OCI-LY7 (cell line): ENCODE measurements around the gene PCDHGA4. TPM values are rescaled to one million over a fixed set of nuclear protein-coding genes. Genes with fewer than 3 reads are reported as not detected.

ENCODE experiments used
- BruUV-seq: library from RNA; stranded (reverse); fragments of 400-500 nt; replicated peaks from 2 replicates; lab custom pipeline; 2021; lab: Mats Ljungman, UMichigan
- CTCF ChIA-PET: fragments of 300-600 bp; sonication (Branson Sonifier 250); formaldehyde crosslinking; loops from one replicate; lab custom pipeline; 2022; ENCODE audit warnings: antibody characterized with exemption; ENCODE audit not compliant: unreplicated experiment; lab: Charles Lee
- POLR2A ChIA-PET: fragments of 300-600 bp; sonication (Branson Sonifier 250); formaldehyde crosslinking; loops from one replicate; lab custom pipeline; 2022; ENCODE audit warnings: antibody characterized with exemption; lab: Charles Lee
- DNase-seq: peaks from one replicate; pipeline ENCODE4 v3.0.0-alpha.2; 2015; ENCODE audit warnings: low spot score
- H2AFZ ChIP-seq: fragments of 200-600 bp; sonication (generic), shearing (Covaris generic); 2 replicates; pipeline ENCODE4 v1.6.1; 2014; ENCODE audit warnings: mild to moderate bottlenecking, antibody characterized with exemption, low read length, moderate library complexity
- H3K27ac ChIP-seq: fragments of 200-600 bp; sonication (generic); 2 replicates; pipeline ENCODE4 v1.5.1; 2014; ENCODE audit warnings: mixed run types, low read depth, mild to moderate bottlenecking, moderate library complexity, low read length, inconsistent platforms; ENCODE audit not compliant: poor library complexity, severe bottlenecking
- H3K36me3 ChIP-seq: fragments of 200-600 bp; sonication (generic); 2 replicates; pipeline ENCODE4 v1.6.1; 2014; ENCODE audit warnings: mild to moderate bottlenecking, antibody characterized with exemption, low read length, moderate library complexity, mixed read lengths; ENCODE audit not compliant: insufficient read depth
- H3K4me1 ChIP-seq: fragments of 200-600 bp; sonication (generic); 2 replicates; pipeline ENCODE4 v1.5.1; 2014; ENCODE audit warnings: mild to moderate bottlenecking, low read length; ENCODE audit not compliant: insufficient read depth, poor library complexity, severe bottlenecking
- H3K4me2 ChIP-seq: fragments of 200-600 bp; sonication (generic); 2 replicates; pipeline ENCODE4 v1.6.1; 2014; ENCODE audit warnings: mild to moderate bottlenecking, low read length
- H3K4me3 ChIP-seq: fragments of 200-600 bp; sonication (generic); 2 replicates; pipeline ENCODE4 v1.5.1; 2014; ENCODE audit warnings: mild to moderate bottlenecking, low read depth, low read length; ENCODE audit not compliant: poor library complexity, severe bottlenecking
- H3K79me2 ChIP-seq: fragments of 200-600 bp; sonication (generic); 2 replicates; pipeline ENCODE4 v1.6.1; 2016; ENCODE audit warnings: low read depth, mild to moderate bottlenecking, low read length, moderate library complexity, mixed read lengths; ENCODE audit not compliant: insufficient read depth
- H3K9me2 ChIP-seq: fragments of 200-600 bp; sonication (generic); 2 replicates; pipeline ENCODE4 v1.6.1; 2016; ENCODE audit warnings: mild to moderate bottlenecking, low read length, mixed read lengths; ENCODE audit not compliant: insufficient read depth
- H3K9me3 ChIP-seq: fragments of 200-600 bp; sonication (generic); 2 replicates; pipeline ENCODE4 v1.6.1; 2014; ENCODE audit warnings: mild to moderate bottlenecking, mixed run types, low read length, mixed read lengths
- H4K20me1 ChIP-seq: fragments of 200-600 bp; sonication (generic); 2 replicates; pipeline ENCODE4 v1.6.1; 2014; ENCODE audit warnings: mild to moderate bottlenecking, antibody characterized with exemption, low read length, moderate library complexity, mixed read lengths; ENCODE audit not compliant: insufficient read depth
- EZH2phosphoT487 ChIP-seq: fragments of 200-600 bp; sonication (generic); IDR thresholded peaks from 2 replicates; pipeline ENCODE4 v1.6.1; 2018; ENCODE audit warnings: low read depth, borderline replicate concordance, mild to moderate bottlenecking, mixed run types, antibody characterized with exemption, low read length, moderate library complexity, mixed read lengths
- intact Hi-C: fragments of 100-400 bp; cut with micrococcal nuclease; formaldehyde crosslinking; loops from one replicate; pipeline ENCODE4 v1.10.0; 2022; ENCODE audit not compliant: unreplicated experiment
- total RNA-seq, 2 experiments: library from RNA; depleted of rRNA in 1 of 2; stranded (reverse); fragments of >200 nt in 1 of 2; shearing (Covaris generic) in 1 of 2; gene quantifications; 2 replicates each; pipeline ENCODE4 v1.2.3, GENCODE V29; 2014 to 2022
- TF ChIP-seq, protein P1 (sequence below): fragments of 200-600 bp; sonication (generic); conservative IDR thresholded peaks from 2 replicates; pipeline ENCODE4 v1.5.1; 2014; ENCODE audit warnings: mild to moderate bottlenecking, antibody characterized with exemption, low read length, moderate library complexity, mixed read lengths

PCDHGA4 gene
- total RNA-seq, 2 experiments from 2014 or later, result 1.9 to 3.5 TPM

DNA sequence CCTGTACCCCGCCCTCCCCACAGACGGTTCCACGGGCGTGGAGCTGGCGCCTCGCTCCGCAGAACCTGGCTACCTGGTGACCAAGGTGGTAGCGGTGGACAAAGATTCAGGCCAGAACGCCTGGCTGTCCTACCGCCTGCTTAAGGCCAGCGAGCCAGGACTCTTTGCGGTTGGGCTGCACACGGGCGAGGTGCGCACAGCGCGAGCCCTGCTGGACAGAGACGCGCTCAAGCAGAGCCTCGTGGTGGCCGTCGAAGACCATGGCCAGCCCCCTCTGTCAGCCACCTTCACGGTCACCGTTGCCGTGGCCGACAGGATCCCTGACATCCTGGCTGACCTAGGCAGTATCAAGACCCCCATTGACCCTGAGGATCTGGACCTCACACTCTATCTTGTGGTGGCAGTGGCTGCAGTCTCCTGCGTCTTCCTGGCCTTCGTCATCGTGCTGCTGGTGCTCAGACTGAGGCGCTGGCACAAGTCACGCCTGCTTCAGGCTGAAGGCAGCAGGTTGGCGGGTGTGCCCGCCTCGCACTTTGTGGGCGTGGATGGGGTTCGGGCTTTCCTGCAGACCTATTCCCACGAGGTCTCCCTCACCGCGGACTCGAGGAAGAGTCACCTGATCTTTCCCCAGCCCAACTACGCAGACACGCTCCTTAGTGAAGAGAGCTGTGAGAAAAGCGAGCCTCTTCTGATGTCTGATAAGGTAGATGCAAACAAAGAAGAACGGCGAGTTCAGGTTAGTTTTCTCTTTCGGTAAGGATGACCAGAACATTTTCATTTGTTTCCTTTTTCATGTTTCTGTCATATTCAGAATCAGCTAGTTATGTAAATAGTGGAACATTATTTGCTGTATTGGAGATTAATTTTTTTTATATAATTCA, 11.4 kb downstream of the PCDHGA4 start:
- Histone ChIP-seq H3K4me2 (no peak overlapping the region), H4K20me1 (no peaks in the 10 kb centered on the region), H3K27ac (no peak overlapping the region), H2AFZ (no peak overlapping the region), H3K79me2 (peaks cover 17% of the 10 kb centered on the region; the same call in 1 of the 2 replicates), H3K9me2 (no peaks in the 10 kb centered on the region), H3K36me3 (peaks cover 24% of the 10 kb centered on the region), H3K4me3 (no peak overlapping the region), H3K4me1 (peaks cover 35% of the 10 kb centered on the region), H3K9me3 (no peaks in the 10 kb centered on the region; the same call in 1 of the 2 replicates)
- intact Hi-C loops, result no loop called here
- ChIA-PET CTCF (no interaction called here), POLR2A (interaction anchor here (0.7 kb wide), 1 partner anchor 141 kb away, joined by 3 read pairs; no protein-coding TSS in a partner anchor)
- no peak for DNase-seq
- no TSS peak for BruUV-seq
- TF ChIP-seq EZH2phosphoT487, result no peak
- TF ChIP-seq, protein P1, sequence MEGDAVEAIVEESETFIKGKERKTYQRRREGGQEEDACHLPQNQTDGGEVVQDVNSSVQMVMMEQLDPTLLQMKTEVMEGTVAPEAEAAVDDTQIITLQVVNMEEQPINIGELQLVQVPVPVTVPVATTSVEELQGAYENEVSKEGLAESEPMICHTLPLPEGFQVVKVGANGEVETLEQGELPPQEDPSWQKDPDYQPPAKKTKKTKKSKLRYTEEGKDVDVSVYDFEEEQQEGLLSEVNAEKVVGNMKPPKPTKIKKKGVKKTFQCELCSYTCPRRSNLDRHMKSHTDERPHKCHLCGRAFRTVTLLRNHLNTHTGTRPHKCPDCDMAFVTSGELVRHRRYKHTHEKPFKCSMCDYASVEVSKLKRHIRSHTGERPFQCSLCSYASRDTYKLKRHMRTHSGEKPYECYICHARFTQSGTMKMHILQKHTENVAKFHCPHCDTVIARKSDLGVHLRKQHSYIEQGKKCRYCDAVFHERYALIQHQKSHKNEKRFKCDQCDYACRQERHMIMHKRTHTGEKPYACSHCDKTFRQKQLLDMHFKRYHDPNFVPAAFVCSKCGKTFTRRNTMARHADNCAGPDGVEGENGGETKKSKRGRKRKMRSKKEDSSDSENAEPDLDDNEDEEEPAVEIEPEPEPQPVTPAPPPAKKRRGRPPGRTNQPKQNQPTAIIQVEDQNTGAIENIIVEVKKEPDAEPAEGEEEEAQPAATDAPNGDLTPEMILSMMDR, result no peak

DNA sequence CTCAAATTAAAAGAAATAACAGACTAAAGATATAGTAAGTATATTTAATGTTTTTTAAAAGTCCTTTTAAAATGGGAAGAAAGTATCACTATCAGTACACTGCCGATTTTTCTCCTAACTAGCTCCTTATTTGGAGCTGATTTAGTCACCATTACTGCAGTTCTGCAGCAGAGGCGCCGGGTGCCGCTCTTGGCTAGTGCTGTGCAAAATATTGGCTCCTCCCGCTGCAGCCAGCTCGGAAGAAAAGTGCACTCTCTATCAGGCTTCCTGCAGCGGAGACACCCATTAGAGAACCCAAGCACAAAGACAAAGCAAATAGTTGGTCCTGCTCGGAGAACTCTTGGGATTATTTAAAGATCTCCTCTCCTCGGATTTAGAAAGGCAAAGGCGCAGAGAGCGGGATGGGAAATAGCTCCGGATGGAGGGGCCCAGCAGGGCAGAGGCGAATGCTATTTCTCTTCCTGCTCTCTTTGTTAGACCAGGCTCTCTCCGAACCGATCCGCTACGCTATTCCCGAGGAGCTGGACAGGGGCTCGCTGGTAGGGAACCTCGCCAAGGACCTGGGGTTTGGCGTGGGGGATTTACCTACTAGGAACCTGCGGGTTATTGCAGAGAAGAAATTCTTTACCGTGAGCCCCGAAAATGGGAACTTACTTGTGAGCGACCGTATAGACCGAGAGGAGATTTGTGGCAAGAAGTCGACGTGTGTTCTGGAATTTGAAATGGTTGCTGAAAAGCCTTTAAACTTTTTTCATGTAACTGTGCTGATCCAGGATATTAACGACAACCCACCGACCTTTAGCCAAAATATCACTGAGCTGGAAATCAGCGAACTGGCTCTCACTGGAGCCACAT, 15.4 kb downstream of the PCDHGA4 start, which contains the start of gene PCDHGB3:
Gene PCDHGB3, plus strand, starts transcription at position 249 of the 855 bp plus-strand sequence. Its CDS starts 153 bp downstream, at position 402.
- Histone ChIP-seq H3K79me2 (no peaks in the 10 kb centered on the region), H2AFZ (peak within 1 kb of the TSS; percentile 73), H3K4me2 (peak within 1 kb of the TSS; percentile 55), H3K36me3 (peaks cover 17% of the 10 kb centered on the region), H3K9me3 (no peaks in the 10 kb centered on the region), H3K4me1 (peaks cover 12% of the 10 kb centered on the region), H3K4me3 (peak within 1 kb of the TSS; percentile 34), H3K27ac (no peak within 1 kb of the TSS), H3K9me2 (no peaks in the 10 kb centered on the region), H4K20me1 (no peaks in the 10 kb centered on the region)
- ChIA-PET POLR2A (interaction anchor here (0.5 to 1.6 kb wide), 12 partner anchors 11 to 685 kb away, joined by 3 to 7 read pairs (median 3); partner anchors contain the start of genes PCDHB15 and PCDHGB5), CTCF (interaction anchor here (0.6 to 1.5 kb wide), 10 partner anchors 10 to 194 kb away, joined by 3 to 5 read pairs (median 4); partner anchors contain the start of genes PCDHGA10, PCDHGA11 and PCDHGB2)
- TF ChIP-seq EZH2phosphoT487, result no peak
- TF ChIP-seq, protein P1, result peak; percentile 72
- BruUV-seq, result no TSS peak
- peak; percentile 61 for DNase-seq
- intact Hi-C loops, result loop anchor here (5.0 kb wide), 1 partner anchor 187 kb away; no protein-coding TSS in a partner anchor
